Measurements from ENCODE around the gene ADPRM.

ADPRM gene

DNA sequence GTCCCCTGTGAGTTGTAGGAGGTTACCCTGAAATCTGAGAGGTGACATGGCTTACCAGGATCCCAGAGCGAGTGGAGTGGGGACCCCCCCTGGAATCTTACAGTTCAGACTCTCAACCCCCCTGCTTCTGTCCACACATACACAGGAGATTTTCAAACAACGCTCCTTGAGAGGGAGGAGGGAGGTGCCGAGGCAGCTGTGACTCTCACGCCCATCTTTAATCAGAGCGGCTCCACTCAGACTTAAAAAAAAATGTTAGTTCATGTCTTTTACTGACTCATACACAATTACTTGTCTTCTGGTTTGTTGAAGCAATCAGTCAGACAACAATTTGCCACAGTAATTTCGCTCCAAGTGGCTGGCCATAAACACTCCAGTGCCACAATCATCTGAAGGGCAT, 47.8 kb downstream of the ADPRM start:
- TF ChIP-seq, protein P1, sequence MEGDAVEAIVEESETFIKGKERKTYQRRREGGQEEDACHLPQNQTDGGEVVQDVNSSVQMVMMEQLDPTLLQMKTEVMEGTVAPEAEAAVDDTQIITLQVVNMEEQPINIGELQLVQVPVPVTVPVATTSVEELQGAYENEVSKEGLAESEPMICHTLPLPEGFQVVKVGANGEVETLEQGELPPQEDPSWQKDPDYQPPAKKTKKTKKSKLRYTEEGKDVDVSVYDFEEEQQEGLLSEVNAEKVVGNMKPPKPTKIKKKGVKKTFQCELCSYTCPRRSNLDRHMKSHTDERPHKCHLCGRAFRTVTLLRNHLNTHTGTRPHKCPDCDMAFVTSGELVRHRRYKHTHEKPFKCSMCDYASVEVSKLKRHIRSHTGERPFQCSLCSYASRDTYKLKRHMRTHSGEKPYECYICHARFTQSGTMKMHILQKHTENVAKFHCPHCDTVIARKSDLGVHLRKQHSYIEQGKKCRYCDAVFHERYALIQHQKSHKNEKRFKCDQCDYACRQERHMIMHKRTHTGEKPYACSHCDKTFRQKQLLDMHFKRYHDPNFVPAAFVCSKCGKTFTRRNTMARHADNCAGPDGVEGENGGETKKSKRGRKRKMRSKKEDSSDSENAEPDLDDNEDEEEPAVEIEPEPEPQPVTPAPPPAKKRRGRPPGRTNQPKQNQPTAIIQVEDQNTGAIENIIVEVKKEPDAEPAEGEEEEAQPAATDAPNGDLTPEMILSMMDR (IDR thresholded peaks at IDR 0.05; ENCODE audit: borderline replicate concordance, insufficient read depth, low read depth, low read length): no peak
- H3K4me3 ChIP-seq (ENCODE audit: low read depth, low read length): no peak overlapping the region

DNA sequence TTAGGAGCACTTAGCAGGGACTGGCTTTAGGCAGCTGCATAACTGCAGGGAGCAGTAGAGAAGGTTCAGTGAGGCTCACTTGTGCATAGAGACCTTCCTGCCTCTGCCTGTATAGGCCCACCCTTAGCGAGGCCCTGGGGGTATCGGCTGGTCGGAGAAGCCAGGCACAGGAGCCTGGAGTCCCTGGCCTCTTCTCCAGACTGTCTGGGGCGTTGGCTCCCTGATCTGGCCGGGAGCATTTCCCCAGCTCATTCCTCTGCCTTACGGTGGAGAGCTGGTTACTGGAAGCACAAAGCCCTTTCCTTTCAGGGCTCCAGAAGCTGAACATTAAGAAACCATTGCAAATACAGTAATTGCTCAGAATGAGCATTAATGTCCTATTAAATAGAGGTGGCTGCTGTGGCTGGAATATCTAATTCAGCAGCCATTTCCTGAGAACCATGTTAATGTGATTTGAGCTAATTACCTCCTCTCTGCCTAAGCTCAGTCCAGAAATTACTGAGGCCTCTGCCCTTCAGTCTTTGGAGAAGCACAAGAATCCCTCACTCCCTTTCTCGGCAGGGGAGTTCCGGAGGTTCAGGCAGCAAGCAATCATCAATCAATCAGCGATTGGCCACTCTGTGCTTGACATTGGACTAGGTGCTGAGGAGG, 51.3 kb downstream of the ADPRM start:
- TF ChIP-seq, protein P1 (IDR thresholded peaks at IDR 0.05; ENCODE audit: borderline replicate concordance, insufficient read depth, low read depth, low read length): no peak
- no peak overlapping the region for H3K4me3 ChIP-seq (ENCODE audit: low read depth, low read length)

DNA sequence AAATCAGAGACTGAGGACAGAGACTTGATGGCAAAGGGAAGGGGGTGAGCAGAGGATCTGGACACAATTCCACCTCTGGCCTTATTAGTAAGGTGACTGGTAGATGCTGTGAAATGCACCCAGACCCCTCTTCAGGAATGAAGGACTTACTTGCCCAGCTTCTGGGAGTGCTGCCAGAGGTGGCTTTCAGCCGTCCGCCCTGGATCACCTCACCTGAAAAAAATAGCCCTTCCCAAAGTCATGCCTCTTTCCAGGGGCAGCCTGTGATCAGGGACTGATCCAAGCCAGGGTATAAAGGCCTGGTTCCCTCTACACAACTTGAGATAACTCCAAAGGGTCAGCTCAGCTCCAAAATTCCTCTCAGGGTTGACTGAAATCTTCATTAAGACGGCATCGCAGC, 52.8 kb downstream of the ADPRM start:
- TF ChIP-seq, protein P1 (IDR thresholded peaks at IDR 0.05; ENCODE audit: borderline replicate concordance, insufficient read depth, low read depth, low read length): no peak
- H3K4me3 ChIP-seq (ENCODE audit: low read depth, low read length): no peak overlapping the region

DNA sequence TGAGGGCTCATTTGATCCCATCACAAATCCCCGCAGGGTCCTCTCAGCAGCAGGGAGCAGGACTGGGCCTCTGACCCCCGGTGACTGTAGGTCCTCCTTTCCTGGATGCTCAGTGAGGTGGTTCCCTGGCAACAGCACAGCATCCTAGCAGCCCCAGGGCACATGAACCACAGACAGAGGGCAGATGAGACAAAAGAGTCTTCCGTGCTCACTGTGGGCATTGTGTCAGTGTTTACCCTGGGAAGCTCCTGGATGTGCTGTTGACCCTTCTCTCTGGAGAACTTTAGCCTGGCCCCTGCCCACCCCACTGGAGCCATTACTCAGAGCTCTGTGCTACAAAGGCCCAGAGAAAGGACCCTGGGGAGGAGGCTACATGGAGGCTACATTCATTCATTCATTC, 54.2 kb downstream of the ADPRM start:
- no peak overlapping the region for H3K4me3 ChIP-seq (ENCODE audit: low read depth, low read length)
- TF ChIP-seq, protein P1 (IDR thresholded peaks at IDR 0.05; ENCODE audit: borderline replicate concordance, insufficient read depth, low read depth, low read length): no peak

GRCh38 chr17:10752696-10753095, 55.3 kb downstream of the ADPRM start:
- TF ChIP-seq, protein P1 (IDR thresholded peaks at IDR 0.05; ENCODE audit: borderline replicate concordance, insufficient read depth, low read depth, low read length): no peak
- H3K4me3 ChIP-seq (ENCODE audit: low read depth, low read length): no peak overlapping the region

- H3K4me3 ChIP-seq (ENCODE audit: low read depth, low read length): no peak overlapping the region
- TF ChIP-seq, protein P1 (IDR thresholded peaks at IDR 0.05; ENCODE audit: borderline replicate concordance, insufficient read depth, low read depth, low read length): peak; percentile 63; the same call in 1 of the 2 replicates
Observed at GRCh38 chr17:10754109-10754508, 56.7 kb downstream of the ADPRM start.

DNA sequence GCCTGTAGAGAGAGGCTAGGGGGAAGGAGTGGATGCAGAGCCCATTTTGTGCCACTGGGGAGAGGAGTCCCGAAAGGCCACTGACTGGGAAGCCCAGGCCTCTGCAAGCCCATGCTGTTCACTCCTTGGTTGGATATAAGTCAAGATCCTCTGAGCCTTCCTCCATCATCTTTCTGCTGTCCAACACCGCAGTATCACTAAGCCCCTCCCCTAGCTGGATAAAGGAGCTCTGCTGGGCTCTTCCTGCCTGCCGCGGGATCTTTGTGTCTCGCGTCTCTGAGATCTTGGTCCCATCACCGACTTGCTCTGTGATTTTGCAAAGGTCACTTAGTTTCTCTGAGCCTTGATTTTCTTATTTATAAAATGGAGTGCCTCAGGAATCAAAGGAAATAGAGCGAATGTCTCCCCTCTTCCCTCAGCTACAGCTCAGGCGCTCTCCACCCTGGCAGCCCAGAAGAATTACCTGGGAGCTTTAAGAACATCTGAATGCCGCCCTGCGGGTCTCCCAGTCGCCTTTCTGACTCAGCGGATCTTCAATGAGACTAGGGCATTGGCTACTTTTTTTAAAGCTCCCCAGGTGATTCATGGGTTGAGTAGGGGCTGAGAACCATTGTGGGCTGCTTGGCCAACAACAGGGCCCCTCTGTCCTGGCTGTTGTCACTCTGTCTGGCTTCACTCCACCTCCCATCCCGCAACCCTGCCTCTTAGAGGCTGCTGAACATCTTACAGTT, 57.6 kb downstream of the ADPRM start:
- no peak overlapping the region for H3K4me3 ChIP-seq (ENCODE audit: low read depth, low read length)
- TF ChIP-seq, protein P1 (IDR thresholded peaks at IDR 0.05; ENCODE audit: borderline replicate concordance, insufficient read depth, low read depth, low read length): no peak

Measured in GM12875 (cell line).